Stimulated activated naive CD8-positive, alpha-beta T cell treated with anti-CD3 and anti-CD28 coated beads, Interleukin-15, amount 100 ng/mL, for 72 hours (primary cell): ENCODE data around the gene TCF12.

Experiments used
- ATAC-seq: fragments of 150-1000 bp; cut with Tn5 transposase; 2 replicates; pipeline ENCODE4 v1.10.0; 2021; ENCODE audit warnings: mild to moderate bottlenecking, moderate library complexity
- DNase-seq, 2 donors: peaks; one replicate each; pipeline ENCODE4 v3.0.0; 2021 to 2022
- H3K27ac Mint-ChIP-seq, 2 donors: one replicate each; pipeline ENCODE4 v1.8.0; 2022; ENCODE audit warnings: mild to moderate bottlenecking in 2 of 2, mixed read lengths in 2 of 2, moderate library complexity in 2 of 2
- H3K27me3 Mint-ChIP-seq: one replicate; pipeline ENCODE4 v1.8.0; 2022; ENCODE audit warnings: mixed read lengths
- H3K4me1 Mint-ChIP-seq: one replicate; pipeline ENCODE4 v1.8.0; 2022; ENCODE audit warnings: mild to moderate bottlenecking, mixed read lengths
- H3K4me3 Mint-ChIP-seq, 2 donors: one replicate each; pipeline ENCODE4 v1.8.0; 2022; ENCODE audit warnings: mild to moderate bottlenecking in 2 of 2, mixed read lengths in 2 of 2, moderate library complexity in 1 of 2
- H3K9me3 Mint-ChIP-seq, 2 donors: one replicate each; pipeline ENCODE4 v1.8.0; 2022; ENCODE audit warnings: mixed read lengths in 2 of 2

TCF12 gene

GRCh38 chr15:57323299-57323805, 404.9 kb downstream of the TCF12 start:
- H3K4me3 Mint-ChIP-seq = peak overlapping the region in 1 of 2 donors; percentile 10
- H3K9me3 Mint-ChIP-seq = no peaks in the 10 kb centered on the region
- DNase-seq (no peak), ATAC-seq (no peak)
- peaks cover 9% of the 10 kb centered on the region for H3K27me3 Mint-ChIP-seq
- H3K27ac Mint-ChIP-seq = peak overlapping the region in 1 of 2 donors; percentile 52
- H3K4me1 Mint-ChIP-seq = peaks cover 15% of the 10 kb centered on the region

GRCh38 chr15:57323806-57324589, 405.6 kb downstream of the TCF12 start:
- peaks cover 9% of the 10 kb centered on the region for H3K27me3 Mint-ChIP-seq
- ATAC-seq (peak; percentile 59), DNase-seq (no peak)
- peaks cover 15% of the 10 kb centered on the region for H3K4me1 Mint-ChIP-seq
- H3K4me3 Mint-ChIP-seq = peak overlapping the region in 1 of 2 donors; percentile 21
- no peaks in the 10 kb centered on the region for H3K9me3 Mint-ChIP-seq
- H3K27ac Mint-ChIP-seq = no peak overlapping the region

- peaks cover 15% of the 10 kb centered on the region for H3K4me1 Mint-ChIP-seq
- peak overlapping the region in 1 of 2 donors; percentile 74 for H3K27ac Mint-ChIP-seq
- ATAC-seq = no peak
- no peak overlapping the region for H3K4me3 Mint-ChIP-seq
- H3K27me3 Mint-ChIP-seq = peaks cover 15% of the 10 kb centered on the region
- DNase-seq = no peak
- no peaks in the 10 kb centered on the region for H3K9me3 Mint-ChIP-seq
These were observed 406.1 kb downstream of the TCF12 start for GRCh38 chr15:57324590-57324890.

- H3K27ac Mint-ChIP-seq = peak overlapping the region; percentile 37 to 74
- H3K27me3 Mint-ChIP-seq = peaks cover 20% of the 10 kb centered on the region
- peaks cover 21% of the 10 kb centered on the region for H3K4me1 Mint-ChIP-seq
- H3K9me3 Mint-ChIP-seq = no peaks in the 10 kb centered on the region
- ATAC-seq (no peak), DNase-seq (no peak)
- no peak overlapping the region for H3K4me3 Mint-ChIP-seq
These were observed 406.7 kb downstream of the TCF12 start for GRCh38 chr15:57324944-57325679.

- peaks cover 26% of the 10 kb centered on the region for H3K4me1 Mint-ChIP-seq
- DNase-seq (no peak), ATAC-seq (no peak)
- H3K27ac Mint-ChIP-seq = no peak overlapping the region
- H3K27me3 Mint-ChIP-seq = peaks cover 27% of the 10 kb centered on the region
- no peaks in the 10 kb centered on the region for H3K9me3 Mint-ChIP-seq
- H3K4me3 Mint-ChIP-seq = no peak overlapping the region
These were observed 407.8 kb downstream of the TCF12 start for GRCh38 chr15:57326196-57326595.

GRCh38 chr15:57327985-57328471, 409.6 kb downstream of the TCF12 start:
- Mint-ChIP-seq H3K9me3 (no peaks in the 10 kb centered on the region), H3K27me3 (peaks cover 32% of the 10 kb centered on the region), H3K27ac (no peak overlapping the region), H3K4me3 (no peak overlapping the region), H3K4me1 (peaks cover 22% of the 10 kb centered on the region)
- DNase-seq (no peak), ATAC-seq (no peak)

- Mint-ChIP-seq H3K4me1 (peaks cover 17% of the 10 kb centered on the region), H3K27me3 (peaks cover 31% of the 10 kb centered on the region), H3K27ac (no peak overlapping the region), H3K9me3 (no peaks in the 10 kb centered on the region), H3K4me3 (no peak overlapping the region)
- DNase-seq (no peak), ATAC-seq (no peak)
These were observed 410.0 kb downstream of the TCF12 start for GRCh38 chr15:57328479-57328878.

- peaks cover 13% of the 10 kb centered on the region for H3K4me1 Mint-ChIP-seq
- ATAC-seq = no peak
- H3K27me3 Mint-ChIP-seq = peaks cover 32% of the 10 kb centered on the region
- DNase-seq = no peak
- H3K4me3 Mint-ChIP-seq = no peak overlapping the region
- no peaks in the 10 kb centered on the region for H3K9me3 Mint-ChIP-seq
- H3K27ac Mint-ChIP-seq = no peak overlapping the region
These were observed 410.5 kb downstream of the TCF12 start for GRCh38 chr15:57328897-57329296.

- Mint-ChIP-seq H3K9me3 (no peaks in the 10 kb centered on the region), H3K27me3 (peaks cover 41% of the 10 kb centered on the region), H3K27ac (no peak overlapping the region), H3K4me1 (peaks cover 11% of the 10 kb centered on the region), H3K4me3 (no peak overlapping the region)
- no peak for DNase-seq
- ATAC-seq = peak; percentile 43
These were observed 411.3 kb downstream of the TCF12 start for GRCh38 chr15:57329582-57330367.

GRCh38 chr15:57330619-57331340, 412.3 kb downstream of the TCF12 start:
- H3K4me3 Mint-ChIP-seq = no peak overlapping the region

GRCh38 chr15:57332326-57332725, 413.9 kb downstream of the TCF12 start:
- ATAC-seq (no peak), DNase-seq (no peak)
- H3K4me3 Mint-ChIP-seq = no peak overlapping the region
- no peak overlapping the region for H3K27ac Mint-ChIP-seq
- peaks cover 52% of the 10 kb centered on the region for H3K27me3 Mint-ChIP-seq
- no peaks in the 10 kb centered on the region for H3K9me3 Mint-ChIP-seq
- H3K4me1 Mint-ChIP-seq = peaks cover 11% of the 10 kb centered on the region

More at GRCh38 chr15:57330619-57331340, 412.3 kb downstream of the TCF12 start:
- DNase-seq = no peak
- Mint-ChIP-seq H3K9me3 (no peaks in the 10 kb centered on the region), H3K4me1 (peaks cover 11% of the 10 kb centered on the region), H3K27ac (no peak overlapping the region), H3K27me3 (peaks cover 42% of the 10 kb centered on the region)
- no peak for ATAC-seq

- DNase-seq (no peak), ATAC-seq (no peak)
- H3K9me3 Mint-ChIP-seq = no peaks in the 10 kb centered on the region
- peaks cover 11% of the 10 kb centered on the region for H3K4me1 Mint-ChIP-seq
- H3K27ac Mint-ChIP-seq = no peak overlapping the region
- peaks cover 57% of the 10 kb centered on the region for H3K27me3 Mint-ChIP-seq
- no peak overlapping the region for H3K4me3 Mint-ChIP-seq
These were observed 415.0 kb downstream of the TCF12 start for GRCh38 chr15:57333487-57333886.

- Mint-ChIP-seq H3K27me3 (peaks cover 54% of the 10 kb centered on the region), H3K4me3 (no peak overlapping the region), H3K9me3 (no peaks in the 10 kb centered on the region), H3K4me1 (peaks cover 11% of the 10 kb centered on the region), H3K27ac (no peak overlapping the region)
- ATAC-seq = no peak
- DNase-seq = no peak
These were observed 415.8 kb downstream of the TCF12 start for GRCh38 chr15:57334257-57334656.

GRCh38 chr15:57335293-57335715, 416.9 kb downstream of the TCF12 start:
- peak overlapping the region in 1 of 2 donors; percentile 42 for H3K27ac Mint-ChIP-seq
- peaks cover 3% of the 10 kb centered on the region for H3K4me1 Mint-ChIP-seq
- no peak for DNase-seq
- no peak overlapping the region for H3K4me3 Mint-ChIP-seq
- ATAC-seq = no peak
- no peaks in the 10 kb centered on the region for H3K9me3 Mint-ChIP-seq
- peaks cover 43% of the 10 kb centered on the region for H3K27me3 Mint-ChIP-seq

GRCh38 chr15:57335719-57336118, 417.3 kb downstream of the TCF12 start:
- peak overlapping the region in 1 of 2 donors; percentile 42 for H3K27ac Mint-ChIP-seq
- DNase-seq (no peak), ATAC-seq (no peak)
- H3K27me3 Mint-ChIP-seq = peaks cover 39% of the 10 kb centered on the region
- H3K4me3 Mint-ChIP-seq = no peak overlapping the region
- H3K4me1 Mint-ChIP-seq = no peaks in the 10 kb centered on the region
- no peaks in the 10 kb centered on the region for H3K9me3 Mint-ChIP-seq
